ENCODE data around the gene TLR8. TPM values are rescaled to one million over a fixed set of nuclear protein-coding genes. Genes with fewer than 3 reads are reported as not detected.

The TLR8 gene
- not detected for total RNA-seq

DNA sequence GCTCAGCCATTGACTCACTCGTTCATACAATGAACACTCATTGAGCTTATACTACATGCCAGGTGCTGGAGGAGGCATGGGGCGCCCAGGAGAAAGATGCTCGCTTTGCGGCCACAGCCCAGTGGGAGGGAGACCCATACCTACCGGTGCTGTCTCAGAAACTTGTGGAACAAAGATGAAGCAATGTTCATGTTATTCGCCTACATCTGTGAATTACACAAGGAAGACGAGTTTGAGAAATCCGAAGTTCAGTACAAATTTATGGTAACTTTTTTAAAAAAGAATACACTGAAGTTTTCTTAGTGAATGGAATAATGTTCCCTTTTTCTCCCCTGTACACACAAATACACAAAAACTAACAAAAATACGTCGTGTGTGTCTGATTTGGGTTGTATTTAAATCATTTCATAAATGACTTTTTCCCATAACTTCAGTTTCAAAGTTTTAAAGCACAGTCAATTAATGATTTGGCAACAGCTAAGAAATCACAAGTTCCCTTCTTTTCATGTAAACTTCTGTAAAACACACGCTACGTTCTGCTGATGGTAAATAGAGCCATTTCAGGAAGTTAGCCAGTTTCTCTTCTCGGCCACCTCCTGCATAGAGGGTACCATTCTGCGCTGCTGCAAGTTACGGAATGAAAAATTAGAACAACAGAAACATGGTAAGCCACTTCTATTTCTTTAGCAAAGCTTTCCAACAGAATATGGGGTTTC lies at the start of gene TLR8:
Gene TLR8, plus strand, starts transcription at position 575 of the 716 bp plus-strand sequence. Its CDS starts 87 bp downstream, at position 662.
- H3K36me3 Mint-ChIP-seq (ENCODE audit: low read depth): no peaks in the 10 kb centered on the region
- no peak for DNase-seq
- H3K4me3 Mint-ChIP-seq: no peak within 1 kb of the TSS
- no peaks in the 10 kb centered on the region for H3K9me3 Mint-ChIP-seq
- peaks cover 2% of the 10 kb centered on the region for H3K27me3 Mint-ChIP-seq
- POLR2A ChIA-PET: no interaction called here
- H3K27ac Mint-ChIP-seq: no peak within 1 kb of the TSS
- peaks cover 3% of the 10 kb centered on the region for H3K4me1 Mint-ChIP-seq
- CTCF ChIA-PET: no interaction called here

GRCh38 chrX:12865359-12865758 lies 41.1 kb upstream of the TLR8 start:
- Mint-ChIP-seq H3K27me3 (peaks cover 3% of the 10 kb centered on the region), H3K9me3 (peaks cover 3% of the 10 kb centered on the region), H3K4me1 (peaks cover 2% of the 10 kb centered on the region), H3K36me3 (ENCODE audit: low read depth) (no peaks in the 10 kb centered on the region), H3K27ac (no peak overlapping the region), H3K4me3 (no peak overlapping the region)
- DNase-seq: no peak
- ChIA-PET CTCF (no interaction called here), POLR2A (no interaction called here)

DNA sequence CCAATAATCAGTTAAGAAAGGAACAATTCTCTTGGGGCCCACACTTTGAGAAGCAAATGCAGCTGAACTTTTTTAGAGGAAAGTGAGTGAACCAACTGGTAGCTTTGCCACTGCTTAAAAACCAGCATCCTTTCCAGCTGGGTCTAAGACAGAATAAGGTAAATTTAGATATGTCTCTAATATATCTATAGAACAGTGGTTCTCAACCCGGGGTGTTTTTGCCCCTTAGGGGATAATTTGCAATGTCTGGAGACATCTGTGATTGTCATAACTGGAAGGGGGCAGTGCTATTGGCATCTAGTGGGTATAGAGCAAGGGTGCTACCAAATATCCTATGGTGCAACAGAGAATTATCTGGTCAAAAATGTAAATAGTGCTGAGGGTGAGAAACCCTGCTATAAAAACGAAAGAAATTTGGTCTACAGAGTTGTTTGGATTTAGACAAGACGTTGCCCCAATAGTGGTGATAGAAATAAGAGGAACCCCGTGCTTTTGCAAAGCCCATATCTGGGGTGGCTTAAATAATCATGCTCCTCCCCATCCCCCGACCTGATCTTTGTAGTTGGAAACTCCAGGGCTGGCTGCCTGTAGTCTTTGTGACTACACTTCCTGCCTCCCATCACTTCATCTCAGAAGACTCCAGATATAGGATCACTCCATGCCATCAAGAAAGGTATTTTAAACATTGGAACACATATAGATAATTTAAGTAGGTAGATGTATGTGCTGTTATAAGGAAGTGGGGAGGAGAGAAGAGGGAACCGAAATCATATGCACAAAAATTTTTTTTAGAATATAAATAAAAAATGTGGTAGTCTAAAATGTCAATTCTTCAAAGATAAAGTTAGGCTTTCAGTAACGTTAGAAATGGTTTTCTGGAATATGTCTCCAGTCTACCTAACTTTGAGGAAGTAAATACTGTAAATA lies 39.7 kb upstream of the TLR8 start, which contains the start of gene TLR7:
Gene TLR7, plus strand, starts transcription at position 622 of the 927 bp plus-strand sequence. CDS start 507 bp downstream, outside the sequence.
- POLR2A ChIA-PET: no interaction called here
- Mint-ChIP-seq H3K4me3 (no peak within 1 kb of the TSS), H3K4me1 (peaks cover 2% of the 10 kb centered on the region), H3K36me3 (ENCODE audit: low read depth) (no peaks in the 10 kb centered on the region), H3K27ac (no peak within 1 kb of the TSS), H3K9me3 (peaks cover 3% of the 10 kb centered on the region), H3K27me3 (peaks cover 1% of the 10 kb centered on the region)
- DNase-seq: no peak
- CTCF ChIA-PET: no interaction called here

DNA sequence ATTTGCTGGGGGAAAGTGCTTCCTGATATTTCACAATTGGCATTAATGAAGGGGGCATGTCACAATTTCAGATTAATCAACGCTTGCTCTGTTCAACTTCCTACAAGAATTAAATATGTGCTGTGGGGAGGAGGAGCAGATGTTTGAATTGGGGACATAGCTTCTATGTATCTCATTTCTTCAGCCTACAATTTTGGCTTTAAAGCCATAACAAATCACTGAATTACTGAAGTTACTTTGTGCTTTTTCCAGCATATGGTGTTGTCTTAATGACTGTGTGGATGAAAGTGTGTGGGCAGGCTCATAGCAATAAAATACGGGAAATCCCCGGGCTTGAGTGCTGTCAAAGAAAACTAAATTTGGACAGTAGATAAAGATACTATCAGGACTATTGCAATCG lies 38.7 kb upstream of the TLR8 start:
- POLR2A ChIA-PET: no interaction called here

DNA sequence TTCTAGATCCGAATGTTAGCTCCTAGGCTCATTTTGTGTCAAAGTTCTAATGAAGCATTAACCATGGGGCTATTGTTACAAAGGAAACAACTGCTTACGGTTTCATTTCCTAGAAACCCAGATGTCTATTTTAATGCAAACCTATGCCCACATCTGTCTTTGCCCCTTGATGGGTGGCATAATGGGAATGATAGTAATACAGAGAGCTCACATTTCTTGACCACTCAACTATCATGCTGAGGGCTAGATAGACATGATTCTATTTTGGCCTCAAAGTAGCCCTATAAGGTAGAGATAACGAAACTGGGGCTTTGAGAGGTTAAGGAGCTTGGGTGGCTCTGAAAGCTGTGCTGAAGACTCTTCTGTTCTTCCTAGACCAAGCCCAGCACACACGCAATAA lies 37.7 kb upstream of the TLR8 start:
- Mint-ChIP-seq H3K4me1 (peaks cover 2% of the 10 kb centered on the region), H3K27me3 (peaks cover 4% of the 10 kb centered on the region), H3K4me3 (no peak overlapping the region), H3K9me3 (peaks cover 3% of the 10 kb centered on the region), H3K36me3 (ENCODE audit: low read depth) (no peaks in the 10 kb centered on the region), H3K27ac (no peak overlapping the region)
- POLR2A ChIA-PET: no interaction called here
- CTCF ChIA-PET: no interaction called here
- no peak for DNase-seq

More for the DNA sequence above, 38.7 kb upstream of the TLR8 start:
- CTCF ChIA-PET: no interaction called here
- H3K9me3 Mint-ChIP-seq: peaks cover 3% of the 10 kb centered on the region
- no peaks in the 10 kb centered on the region for H3K36me3 Mint-ChIP-seq (ENCODE audit: low read depth)
- H3K27me3 Mint-ChIP-seq: peaks cover 4% of the 10 kb centered on the region
- H3K4me3 Mint-ChIP-seq: no peak overlapping the region
- DNase-seq: no peak
- peaks cover 2% of the 10 kb centered on the region for H3K4me1 Mint-ChIP-seq
- no peak overlapping the region for H3K27ac Mint-ChIP-seq

- Mint-ChIP-seq H3K27ac (no peak overlapping the region), H3K4me3 (no peak overlapping the region), H3K36me3 (ENCODE audit: low read depth) (no peaks in the 10 kb centered on the region), H3K27me3 (peaks cover 3% of the 10 kb centered on the region), H3K9me3 (no peaks in the 10 kb centered on the region), H3K4me1 (peaks cover 2% of the 10 kb centered on the region)
- DNase-seq: no peak
- ChIA-PET CTCF (no interaction called here), POLR2A (no interaction called here)
Measured at GRCh38 chrX:12871257-12871656, 35.2 kb upstream of the TLR8 start.

- no peak for DNase-seq
- POLR2A ChIA-PET: no interaction called here
- H3K9me3 Mint-ChIP-seq: no peaks in the 10 kb centered on the region
- no peaks in the 10 kb centered on the region for H3K36me3 Mint-ChIP-seq (ENCODE audit: low read depth)
- H3K27me3 Mint-ChIP-seq: peaks cover 3% of the 10 kb centered on the region
- CTCF ChIA-PET: no interaction called here
- H3K27ac Mint-ChIP-seq: no peak overlapping the region
- H3K4me3 Mint-ChIP-seq: no peak overlapping the region
- peaks cover 2% of the 10 kb centered on the region for H3K4me1 Mint-ChIP-seq
Measured at GRCh38 chrX:12872741-12873140, 33.7 kb upstream of the TLR8 start.

- no peak for DNase-seq
- Mint-ChIP-seq H3K4me1 (no peaks in the 10 kb centered on the region), H3K4me3 (no peak overlapping the region), H3K27me3 (peaks cover 3% of the 10 kb centered on the region), H3K36me3 (ENCODE audit: low read depth) (no peaks in the 10 kb centered on the region), H3K9me3 (no peaks in the 10 kb centered on the region), H3K27ac (no peak overlapping the region)
- ChIA-PET CTCF (no interaction called here), POLR2A (no interaction called here)
Measured at GRCh38 chrX:12874581-12874980, 31.8 kb upstream of the TLR8 start.

DNA sequence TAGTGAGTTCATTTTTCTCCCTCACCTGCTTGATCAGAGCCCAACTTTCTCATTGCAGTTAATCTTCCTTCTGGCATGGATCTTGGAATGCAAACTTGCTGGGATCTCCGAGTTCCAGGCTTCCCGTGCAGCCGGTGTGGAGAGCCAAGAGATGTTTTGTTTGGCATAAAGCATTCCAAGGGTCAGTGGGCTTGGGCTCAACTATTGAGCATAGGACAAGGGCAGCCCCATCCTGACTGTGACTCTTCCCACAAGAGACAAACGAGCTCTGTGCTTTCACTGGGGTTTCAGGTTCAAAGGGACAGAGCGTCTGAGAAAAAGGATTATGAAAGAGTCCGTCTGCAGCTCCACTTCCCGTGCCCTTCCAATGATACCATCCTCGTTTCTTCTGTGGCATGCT lies 29.0 kb upstream of the TLR8 start:
- H3K4me1 Mint-ChIP-seq: no peaks in the 10 kb centered on the region

DNA sequence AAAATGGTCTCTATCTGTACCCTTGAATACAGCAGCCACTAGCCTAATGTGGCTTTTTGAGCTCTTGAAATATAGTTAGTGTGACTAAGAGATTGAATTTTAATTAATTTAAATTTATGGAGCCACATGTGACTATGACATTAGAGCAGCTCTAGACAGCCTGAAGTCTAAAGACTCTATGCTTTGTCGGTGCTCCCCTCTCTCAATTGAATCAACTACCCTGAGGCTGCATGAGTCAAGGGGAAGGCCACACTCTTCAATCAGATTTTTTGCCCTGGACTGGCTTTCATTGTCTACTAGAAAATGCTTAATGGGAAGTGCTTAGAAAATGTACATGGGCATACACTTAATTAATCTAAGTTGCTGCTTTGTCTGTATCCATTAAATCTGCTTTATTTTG lies 27.9 kb upstream of the TLR8 start:
- POLR2A ChIA-PET: no interaction called here
- CTCF ChIA-PET: no interaction called here
- no peaks in the 10 kb centered on the region for H3K4me1 Mint-ChIP-seq
- no peaks in the 10 kb centered on the region for H3K36me3 Mint-ChIP-seq (ENCODE audit: low read depth)
- H3K27ac Mint-ChIP-seq: no peak overlapping the region
- peaks cover 8% of the 10 kb centered on the region for H3K27me3 Mint-ChIP-seq
- H3K4me3 Mint-ChIP-seq: no peak overlapping the region
- DNase-seq: no peak
- no peaks in the 10 kb centered on the region for H3K9me3 Mint-ChIP-seq

More for the DNA sequence above, 29.0 kb upstream of the TLR8 start:
- ChIA-PET CTCF (no interaction called here), POLR2A (no interaction called here)
- H3K9me3 Mint-ChIP-seq: no peaks in the 10 kb centered on the region
- no peaks in the 10 kb centered on the region for H3K36me3 Mint-ChIP-seq (ENCODE audit: low read depth)
- H3K27ac Mint-ChIP-seq: no peak overlapping the region
- peaks cover 4% of the 10 kb centered on the region for H3K27me3 Mint-ChIP-seq
- no peak overlapping the region for H3K4me3 Mint-ChIP-seq
- DNase-seq: no peak

DNA sequence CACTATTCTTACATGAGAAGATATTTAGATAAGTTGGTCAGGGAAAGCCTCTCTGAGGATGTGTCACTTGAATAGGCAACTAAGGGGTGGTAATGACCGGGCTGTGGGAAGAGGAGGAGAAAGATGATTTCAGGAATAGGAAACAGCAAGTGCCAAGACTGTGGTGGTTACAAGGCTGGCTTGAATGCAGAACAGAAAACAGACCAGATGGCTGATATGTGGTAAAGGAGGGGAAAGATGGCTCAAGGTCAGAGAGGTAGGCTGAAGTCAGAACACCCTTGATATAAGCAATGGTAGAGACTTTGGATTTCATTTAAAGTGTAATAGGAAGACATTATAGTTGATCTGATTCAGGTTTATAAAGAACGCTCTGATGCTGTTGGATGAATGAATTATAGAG lies 24.5 kb upstream of the TLR8 start:
- no peak overlapping the region for H3K27ac Mint-ChIP-seq
- H3K4me1 Mint-ChIP-seq: no peaks in the 10 kb centered on the region
- H3K27me3 Mint-ChIP-seq: peaks cover 20% of the 10 kb centered on the region
- POLR2A ChIA-PET: no interaction called here
- H3K36me3 Mint-ChIP-seq (ENCODE audit: low read depth): no peaks in the 10 kb centered on the region
- no peaks in the 10 kb centered on the region for H3K9me3 Mint-ChIP-seq
- DNase-seq: no peak
- CTCF ChIA-PET: no interaction called here
- H3K4me3 Mint-ChIP-seq: no peak overlapping the region

DNA sequence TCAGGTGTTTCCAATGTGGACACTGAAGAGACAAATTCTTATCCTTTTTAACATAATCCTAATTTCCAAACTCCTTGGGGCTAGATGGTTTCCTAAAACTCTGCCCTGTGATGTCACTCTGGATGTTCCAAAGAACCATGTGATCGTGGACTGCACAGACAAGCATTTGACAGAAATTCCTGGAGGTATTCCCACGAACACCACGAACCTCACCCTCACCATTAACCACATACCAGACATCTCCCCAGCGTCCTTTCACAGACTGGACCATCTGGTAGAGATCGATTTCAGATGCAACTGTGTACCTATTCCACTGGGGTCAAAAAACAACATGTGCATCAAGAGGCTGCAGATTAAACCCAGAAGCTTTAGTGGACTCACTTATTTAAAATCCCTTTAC lies 20.9 kb upstream of the TLR8 start:
- CTCF ChIA-PET: interaction anchor here (0.6 kb wide), 1 partner anchor 1333 kb away, joined by 3 read pairs; no protein-coding TSS in a partner anchor
- Mint-ChIP-seq H3K4me3 (no peak overlapping the region), H3K4me1 (peaks cover 10% of the 10 kb centered on the region), H3K27me3 (peaks cover 20% of the 10 kb centered on the region), H3K36me3 (ENCODE audit: low read depth) (no peaks in the 10 kb centered on the region), H3K9me3 (peaks cover 3% of the 10 kb centered on the region), H3K27ac (no peak overlapping the region)
- POLR2A ChIA-PET: no interaction called here
- DNase-seq: no peak

DNA sequence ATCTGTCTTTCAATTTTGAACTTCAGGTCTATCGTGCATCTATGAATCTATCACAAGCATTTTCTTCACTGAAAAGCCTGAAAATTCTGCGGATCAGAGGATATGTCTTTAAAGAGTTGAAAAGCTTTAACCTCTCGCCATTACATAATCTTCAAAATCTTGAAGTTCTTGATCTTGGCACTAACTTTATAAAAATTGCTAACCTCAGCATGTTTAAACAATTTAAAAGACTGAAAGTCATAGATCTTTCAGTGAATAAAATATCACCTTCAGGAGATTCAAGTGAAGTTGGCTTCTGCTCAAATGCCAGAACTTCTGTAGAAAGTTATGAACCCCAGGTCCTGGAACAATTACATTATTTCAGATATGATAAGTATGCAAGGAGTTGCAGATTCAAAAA lies 19.9 kb upstream of the TLR8 start:
- ChIA-PET POLR2A (no interaction called here), CTCF (no interaction called here)
- Mint-ChIP-seq H3K9me3 (peaks cover 3% of the 10 kb centered on the region), H3K4me1 (peaks cover 20% of the 10 kb centered on the region), H3K27me3 (peaks cover 20% of the 10 kb centered on the region), H3K36me3 (ENCODE audit: low read depth) (no peaks in the 10 kb centered on the region), H3K4me3 (no peak overlapping the region), H3K27ac (no peak overlapping the region)
- DNase-seq: no peak

DNA sequence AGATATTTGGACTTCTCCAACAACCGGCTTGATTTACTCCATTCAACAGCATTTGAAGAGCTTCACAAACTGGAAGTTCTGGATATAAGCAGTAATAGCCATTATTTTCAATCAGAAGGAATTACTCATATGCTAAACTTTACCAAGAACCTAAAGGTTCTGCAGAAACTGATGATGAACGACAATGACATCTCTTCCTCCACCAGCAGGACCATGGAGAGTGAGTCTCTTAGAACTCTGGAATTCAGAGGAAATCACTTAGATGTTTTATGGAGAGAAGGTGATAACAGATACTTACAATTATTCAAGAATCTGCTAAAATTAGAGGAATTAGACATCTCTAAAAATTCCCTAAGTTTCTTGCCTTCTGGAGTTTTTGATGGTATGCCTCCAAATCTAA lies 19.3 kb upstream of the TLR8 start:
- H3K27me3 Mint-ChIP-seq: peaks cover 17% of the 10 kb centered on the region
- H3K4me1 Mint-ChIP-seq: peaks cover 22% of the 10 kb centered on the region
- ChIA-PET POLR2A (no interaction called here), CTCF (no interaction called here)
- H3K9me3 Mint-ChIP-seq: peaks cover 3% of the 10 kb centered on the region
- H3K27ac Mint-ChIP-seq: no peak overlapping the region
- no peaks in the 10 kb centered on the region for H3K36me3 Mint-ChIP-seq (ENCODE audit: low read depth)
- no peak for DNase-seq
- no peak overlapping the region for H3K4me3 Mint-ChIP-seq

All from activated CD4-positive, alpha-beta memory T cell treated with anti-CD3 and anti-CD28 coated beads, Interleukin-2, amount 10 ng/mL, durations not matched to agents 7 days and 5 days (primary cell).